ENCODE measurements around the gene TSSC4. TPM values are rescaled to one million over a fixed set of nuclear protein-coding genes. Genes with fewer than 3 reads are reported as not detected.

Gene TSSC4
- total RNA-seq, 1 experiment from 2014 or later: 51.6 TPM

- DNase-seq (ENCODE audit: low read depth): no peak
Observed at GRCh38 chr11:2369320-2369719, 31.2 kb upstream of the TSSC4 start.

- no peak for DNase-seq (ENCODE audit: low read depth)
Observed at GRCh38 chr11:2369896-2370295, 30.7 kb upstream of the TSSC4 start.

GRCh38 chr11:2374456-2375201 is 25.9 kb upstream of the TSSC4 start:
- no peak for DNase-seq (ENCODE audit: low read depth)

GRCh38 chr11:2375341-2375853 is 25.2 kb upstream of the TSSC4 start:
- no peak for DNase-seq (ENCODE audit: low read depth)

- DNase-seq (ENCODE audit: low read depth): no peak
Observed at GRCh38 chr11:2375964-2376551, 24.5 kb upstream of the TSSC4 start.

GRCh38 chr11:2376751-2377451 is 23.6 kb upstream of the TSSC4 start, which contains the start of gene CD81:
Gene CD81, plus strand, starts transcription at chr11:2377310. Its CDS starts 240 bp downstream, at chr11:2377550.
- DNase-seq (ENCODE audit: low read depth): no peak

GRCh38 chr11:2377511-2378443 is 22.8 kb upstream of the TSSC4 start:
- DNase-seq (ENCODE audit: low read depth): no peak

- DNase-seq (ENCODE audit: low read depth): peak; percentile 52
Observed at GRCh38 chr11:2378527-2379210, 21.9 kb upstream of the TSSC4 start.

GRCh38 chr11:2379466-2380174 is 20.9 kb upstream of the TSSC4 start:
- DNase-seq (ENCODE audit: low read depth): no peak

- no peak for DNase-seq (ENCODE audit: low read depth)
Observed at GRCh38 chr11:2380396-2380795, 20.2 kb upstream of the TSSC4 start.

GRCh38 chr11:2380807-2381350 is 19.7 kb upstream of the TSSC4 start:
- DNase-seq (ENCODE audit: low read depth): no peak

- DNase-seq (ENCODE audit: low read depth): no peak
Observed at GRCh38 chr11:2381494-2382128, 18.9 kb upstream of the TSSC4 start.

- no peak for DNase-seq (ENCODE audit: low read depth)
Observed at GRCh38 chr11:2382129-2382517, 18.4 kb upstream of the TSSC4 start.

- peak; percentile 91 for DNase-seq (ENCODE audit: low read depth)
Observed at GRCh38 chr11:2382936-2383851, 17.4 kb upstream of the TSSC4 start.

- peak; percentile 72 for DNase-seq (ENCODE audit: low read depth)
Observed at GRCh38 chr11:2383852-2384804, 16.4 kb upstream of the TSSC4 start.

- DNase-seq (ENCODE audit: low read depth): no peak
Observed at GRCh38 chr11:2385156-2386151, 15.1 kb upstream of the TSSC4 start.

Data from LHCN-M2 (cell line).